GM21381 (cell line): Measurements from ENCODE around the gene TMEM40.
"Not testable (repeated sequence)": the region's sequence is repeated elsewhere in the genome, so short reads cannot be mapped to it uniquely, and the experiment has no call there.

Experiments used
- ATAC-seq: cut with Tn5 transposase; IDR thresholded peaks from one replicate; pipeline ENCODE4 v1.9.1; 2021; ENCODE audit warnings: mild to moderate bottlenecking, moderate library complexity; ENCODE audit not compliant: unreplicated experiment

The TMEM40 gene

DNA sequence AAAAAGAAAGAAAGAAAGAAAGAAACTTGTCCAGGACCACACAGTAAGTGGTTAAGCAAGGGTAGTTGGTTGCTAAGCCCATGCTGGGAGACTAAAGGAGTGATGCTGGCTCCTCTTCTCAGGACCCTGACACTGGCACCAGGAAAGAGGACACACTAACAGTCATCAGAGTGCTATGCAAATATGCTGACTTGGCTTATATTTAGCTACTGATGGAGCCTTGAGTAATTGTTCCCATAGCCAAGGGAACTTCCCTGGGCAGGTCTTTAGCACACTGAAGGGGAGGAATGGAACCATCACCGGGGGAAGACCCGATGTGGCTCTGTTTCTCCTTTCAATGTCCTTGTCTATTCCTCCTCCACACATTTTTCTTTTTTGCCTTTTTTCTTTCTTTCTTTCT is 6.2 kb downstream of the TMEM40 start:
- no peak for ATAC-seq

DNA sequence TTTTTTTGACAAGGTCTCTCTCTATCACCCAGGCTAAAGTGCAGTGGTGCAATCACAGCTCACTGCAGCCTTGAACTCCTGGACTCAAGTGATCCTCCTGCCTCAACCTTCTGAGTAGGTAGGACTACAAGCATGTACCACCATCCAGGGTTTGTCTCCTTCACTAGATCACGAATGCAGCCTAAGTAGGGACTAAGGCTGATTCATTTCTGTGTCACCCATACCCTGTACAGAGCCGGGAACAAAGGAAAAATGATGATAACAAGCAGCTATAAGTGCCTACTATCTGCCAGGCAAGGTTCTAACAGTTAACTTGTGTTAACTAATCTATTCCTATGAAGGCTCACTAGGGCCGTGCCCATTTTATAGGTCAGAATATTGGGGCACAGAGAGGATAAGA is 7.0 kb downstream of the TMEM40 start:
- ATAC-seq: no peak

DNA sequence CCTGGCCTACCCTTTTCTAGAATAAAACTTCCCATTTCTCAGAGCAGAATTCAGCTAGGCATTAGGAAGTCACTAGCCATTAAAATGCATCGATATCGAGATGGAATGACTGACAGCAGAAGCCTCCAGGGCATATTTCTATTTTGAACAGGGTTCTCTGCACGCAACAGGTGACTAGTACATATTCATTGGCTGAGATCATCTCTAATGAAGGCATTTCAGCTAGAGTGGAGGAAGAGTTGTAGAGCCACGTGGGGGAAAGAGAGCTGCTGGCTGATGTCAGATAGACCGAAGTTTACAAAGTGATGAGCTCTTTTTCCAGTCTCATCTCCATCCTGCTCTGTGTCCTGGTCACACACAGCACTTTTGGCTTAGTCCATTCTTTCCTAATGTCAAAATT is 7.5 kb downstream of the TMEM40 start:
- ATAC-seq: no peak

DNA sequence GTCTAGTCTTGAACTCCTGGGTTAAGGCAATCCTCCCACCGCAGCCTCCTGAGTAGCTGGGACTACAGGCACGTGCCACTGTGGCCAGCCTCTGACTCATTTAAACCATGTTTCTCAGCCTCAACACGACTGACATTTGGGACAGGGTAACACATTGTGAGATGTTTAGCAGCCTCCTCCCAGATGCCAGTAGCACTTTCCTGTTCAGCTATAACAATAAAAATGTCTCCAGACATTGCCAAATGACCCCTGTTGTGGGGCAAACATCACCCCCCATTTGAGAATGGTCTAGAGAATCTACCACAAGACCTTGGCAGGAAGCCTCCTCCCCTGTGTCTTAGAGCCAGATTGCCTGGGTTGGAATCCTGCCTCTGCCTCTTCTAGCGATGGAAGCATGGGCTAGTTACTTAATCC is 8.4 kb downstream of the TMEM40 start:
- ATAC-seq: no peak

DNA sequence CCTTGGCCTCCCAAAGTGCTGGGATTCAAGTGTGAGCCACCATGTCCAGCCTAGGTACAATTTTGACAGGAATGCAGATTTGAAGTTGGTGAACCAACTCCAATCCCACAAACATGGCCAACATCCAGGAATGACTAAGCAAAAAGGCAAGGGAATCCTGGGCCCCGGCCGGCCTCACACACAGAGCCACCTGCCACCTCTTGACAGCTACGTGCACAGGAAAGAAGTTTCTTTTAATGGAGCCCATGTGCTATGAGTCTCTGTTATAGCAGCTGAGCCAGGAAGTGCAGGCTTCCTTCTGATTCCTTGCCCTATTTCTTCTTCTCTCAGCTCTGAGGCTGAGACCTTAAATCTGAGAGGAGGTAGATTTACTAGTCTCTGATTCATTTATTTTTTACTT is 8.8 kb downstream of the TMEM40 start:
- ATAC-seq: no peak

DNA sequence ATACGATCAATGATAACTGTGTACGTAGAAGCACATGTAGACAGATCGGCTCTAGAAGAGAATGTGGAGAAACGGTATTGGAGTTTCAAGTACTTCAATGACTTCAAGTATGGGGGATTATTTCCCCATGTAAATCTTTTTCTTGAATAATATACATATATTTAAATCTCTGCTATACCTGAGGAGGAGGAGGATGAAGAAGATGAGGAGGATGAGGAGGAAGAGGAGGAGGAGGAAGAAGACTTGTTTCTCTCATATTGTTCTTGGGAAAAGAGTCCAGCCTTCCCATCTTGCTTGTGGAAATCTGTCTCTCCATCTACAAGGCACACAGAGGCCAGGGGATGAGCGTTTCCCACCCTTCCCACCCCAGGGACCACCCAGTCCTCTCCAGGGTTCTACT is 10.6 kb downstream of the TMEM40 start:
- no peak for ATAC-seq

DNA sequence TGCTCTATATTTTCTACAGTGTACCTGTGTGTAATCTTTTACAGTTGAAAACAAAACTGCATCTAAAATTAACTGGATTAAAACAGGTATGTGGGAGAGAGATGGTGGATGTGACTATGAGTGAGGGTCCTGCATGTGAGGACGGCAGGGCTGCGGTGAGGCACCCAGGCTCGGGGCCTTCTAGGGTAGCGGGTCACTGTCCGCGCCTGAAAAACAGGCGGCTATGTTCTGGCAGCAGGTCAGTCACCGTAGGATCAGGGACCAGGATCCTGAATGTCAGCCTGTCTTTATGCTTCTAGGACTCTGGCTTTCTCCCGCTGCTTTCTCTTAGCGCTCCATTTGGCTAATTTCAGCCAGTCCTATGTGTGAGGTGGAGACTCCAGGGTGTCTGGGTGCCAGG is 12.6 kb downstream of the TMEM40 start:
- no peak for ATAC-seq

DNA sequence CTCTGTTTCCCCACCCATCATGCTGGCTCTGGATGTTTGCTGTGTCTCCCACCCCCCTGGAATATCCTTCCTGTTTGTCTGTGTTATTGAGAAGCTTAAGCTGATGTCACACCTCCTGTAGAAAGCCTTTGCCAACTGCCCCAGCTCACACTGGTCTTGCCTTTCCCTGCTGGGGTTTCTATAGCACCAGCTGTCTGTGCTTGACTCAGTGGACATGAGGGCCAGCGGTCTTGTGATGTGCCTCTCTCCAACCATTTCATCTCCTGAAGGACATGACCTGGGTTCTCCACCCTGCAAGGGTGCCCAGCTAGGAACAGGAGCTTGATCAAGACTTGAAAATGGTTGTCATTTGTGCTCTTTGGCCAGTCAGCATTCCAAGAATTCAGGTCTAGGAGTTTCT is 14.7 kb downstream of the TMEM40 start:
- no peak for ATAC-seq

DNA sequence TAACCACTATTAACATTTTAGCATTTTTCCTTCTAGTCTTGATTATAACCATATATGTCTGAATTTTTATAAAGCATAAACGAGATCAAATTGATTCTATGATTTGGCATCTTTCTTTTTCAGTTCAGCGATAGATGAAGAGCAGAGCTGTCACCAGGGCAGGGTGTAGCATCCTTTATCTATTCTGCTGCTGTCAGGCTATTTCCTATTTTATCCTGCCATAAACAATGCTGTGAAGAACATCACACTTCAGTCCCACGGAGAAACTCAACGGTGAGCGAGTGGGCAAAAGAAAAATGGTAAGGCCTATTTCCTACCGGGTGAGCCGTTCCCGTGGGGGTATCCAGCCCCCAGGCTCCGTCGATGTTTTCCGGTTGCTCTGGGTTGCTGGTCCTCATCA is 15.5 kb downstream of the TMEM40 start:
- no peak for ATAC-seq

DNA sequence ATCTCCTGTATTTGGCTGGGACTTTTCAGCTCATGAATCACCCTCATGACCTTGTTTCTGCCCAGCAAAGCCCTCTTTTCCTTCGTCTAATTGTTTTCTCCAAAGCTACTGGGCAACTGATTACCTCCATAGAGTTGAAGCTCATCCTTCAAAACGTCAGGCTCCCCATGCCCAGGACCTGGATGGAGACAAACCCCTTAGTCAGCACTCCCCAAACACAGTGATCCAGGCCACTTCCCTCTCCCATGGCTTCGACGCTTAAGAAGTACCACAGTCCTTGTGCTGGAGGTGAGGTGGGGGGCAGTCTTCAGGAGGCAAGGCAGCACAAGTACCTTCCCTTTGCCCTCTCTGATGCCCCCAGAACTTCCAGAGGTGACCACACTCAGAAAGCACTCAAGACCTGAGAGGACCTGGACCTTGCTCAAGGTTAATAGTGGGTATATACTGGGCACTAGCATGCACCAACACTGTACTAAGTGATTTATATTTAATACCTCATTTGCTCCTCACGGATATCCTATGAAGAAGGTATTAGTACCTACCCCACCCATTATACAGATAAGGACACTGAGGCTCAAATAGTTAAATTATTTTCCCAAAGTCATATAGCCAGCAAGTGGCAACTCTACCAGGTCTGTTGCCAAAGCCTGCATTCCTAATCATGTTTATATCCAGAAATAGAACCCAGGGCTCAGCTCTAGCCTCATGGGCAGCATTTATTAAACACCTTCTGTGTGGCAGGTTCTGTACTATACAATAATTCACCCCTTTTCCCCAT is 16.5 kb downstream of the TMEM40 start:
- ATAC-seq: no peak

DNA sequence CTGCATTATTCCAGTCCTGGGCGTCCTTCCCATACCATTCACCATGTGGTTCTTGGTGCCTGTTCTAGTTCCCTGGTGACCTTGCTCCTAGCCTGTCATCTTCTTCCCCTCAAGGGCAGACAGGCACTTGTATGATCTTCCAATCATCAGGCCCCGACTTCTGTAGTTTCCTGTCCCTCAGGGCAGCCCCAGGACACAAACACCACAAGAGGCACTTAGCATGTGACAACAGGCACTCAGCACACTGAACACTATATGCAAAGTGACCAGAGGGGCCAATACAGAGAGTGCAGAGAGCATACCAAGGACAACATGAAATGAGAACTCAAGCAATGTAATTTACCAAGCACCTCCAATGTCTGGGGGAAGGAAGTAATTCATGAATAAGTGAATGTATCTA is 17.9 kb downstream of the TMEM40 start:
- ATAC-seq: no peak

DNA sequence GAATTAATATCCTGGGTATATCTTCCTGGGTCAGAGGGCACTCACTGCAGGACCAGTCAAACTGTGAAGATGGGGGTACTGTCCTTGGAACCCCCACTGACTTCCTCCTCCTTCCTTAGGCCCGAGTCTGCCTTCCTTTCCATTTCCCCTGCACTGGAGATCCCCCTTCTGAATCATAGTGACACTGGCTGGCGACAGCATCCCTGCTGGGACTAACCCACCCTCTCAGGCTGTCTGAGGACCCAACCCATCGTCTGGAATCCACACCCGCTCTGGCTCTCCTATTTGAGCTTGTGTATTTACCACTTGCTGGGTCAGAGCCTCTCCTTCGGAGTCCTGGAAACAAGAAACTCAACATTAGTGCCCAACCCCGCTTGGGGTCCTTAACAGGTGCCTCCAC is 21.2 kb downstream of the TMEM40 start:
- ATAC-seq: no peak

DNA sequence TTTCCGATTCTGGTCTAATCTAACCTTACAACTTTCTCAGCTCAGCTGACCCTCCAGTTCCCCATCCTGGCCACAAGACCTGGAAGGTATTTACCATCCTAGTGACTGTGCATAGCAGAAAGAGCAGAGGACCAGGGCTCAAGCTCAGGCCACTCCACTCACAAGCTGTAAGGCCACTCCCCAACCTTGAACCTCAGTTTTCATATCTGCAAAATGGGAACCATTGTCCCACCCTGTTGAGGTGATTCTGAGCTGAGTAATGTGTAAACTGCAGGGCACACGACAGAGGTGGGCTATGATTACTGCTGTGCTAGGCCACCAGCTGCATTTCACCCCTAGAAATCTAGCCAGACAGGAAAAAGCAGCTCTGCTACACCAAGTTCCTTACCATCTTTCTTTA is 21.7 kb downstream of the TMEM40 start:
- ATAC-seq: no peak

DNA sequence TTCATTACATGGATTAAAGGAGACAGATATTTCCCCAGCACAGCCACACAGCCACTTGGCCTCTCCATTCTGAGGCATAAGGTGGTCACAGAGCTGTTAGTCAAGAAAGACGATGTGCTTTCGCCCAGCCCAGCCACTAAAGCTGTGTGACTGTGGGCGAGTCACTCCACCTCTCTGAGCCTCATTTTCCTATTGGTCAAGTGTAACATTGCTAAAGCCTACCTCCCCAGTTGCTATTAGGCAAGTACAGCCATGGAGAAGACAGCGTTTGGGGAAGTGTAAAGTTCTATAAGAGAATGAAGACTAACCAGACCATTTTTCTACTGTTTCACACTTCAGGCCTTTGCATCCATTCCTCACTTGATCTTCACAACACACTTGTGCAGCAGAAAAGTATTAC is 24.1 kb downstream of the TMEM40 start:
- no peak for ATAC-seq

DNA sequence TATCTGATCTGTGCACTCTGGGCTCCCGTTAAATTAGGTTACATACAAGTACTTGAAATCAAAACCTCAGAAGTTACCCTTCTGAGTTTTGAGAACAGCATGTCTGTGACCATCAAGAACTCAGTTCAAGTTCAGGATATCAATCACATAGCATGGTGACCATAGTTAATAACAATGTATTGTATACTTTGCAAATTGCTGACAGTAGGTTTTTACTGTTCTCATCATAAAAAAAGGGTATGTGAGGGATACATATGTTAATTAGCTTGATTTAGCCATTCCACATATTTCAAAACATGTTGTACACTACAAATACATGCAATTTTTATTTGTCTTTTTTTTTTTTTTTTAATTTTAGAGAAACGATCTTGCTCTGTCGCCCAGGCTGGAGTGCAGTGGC is 25.5 kb downstream of the TMEM40 start:
- ATAC-seq: no peak

DNA sequence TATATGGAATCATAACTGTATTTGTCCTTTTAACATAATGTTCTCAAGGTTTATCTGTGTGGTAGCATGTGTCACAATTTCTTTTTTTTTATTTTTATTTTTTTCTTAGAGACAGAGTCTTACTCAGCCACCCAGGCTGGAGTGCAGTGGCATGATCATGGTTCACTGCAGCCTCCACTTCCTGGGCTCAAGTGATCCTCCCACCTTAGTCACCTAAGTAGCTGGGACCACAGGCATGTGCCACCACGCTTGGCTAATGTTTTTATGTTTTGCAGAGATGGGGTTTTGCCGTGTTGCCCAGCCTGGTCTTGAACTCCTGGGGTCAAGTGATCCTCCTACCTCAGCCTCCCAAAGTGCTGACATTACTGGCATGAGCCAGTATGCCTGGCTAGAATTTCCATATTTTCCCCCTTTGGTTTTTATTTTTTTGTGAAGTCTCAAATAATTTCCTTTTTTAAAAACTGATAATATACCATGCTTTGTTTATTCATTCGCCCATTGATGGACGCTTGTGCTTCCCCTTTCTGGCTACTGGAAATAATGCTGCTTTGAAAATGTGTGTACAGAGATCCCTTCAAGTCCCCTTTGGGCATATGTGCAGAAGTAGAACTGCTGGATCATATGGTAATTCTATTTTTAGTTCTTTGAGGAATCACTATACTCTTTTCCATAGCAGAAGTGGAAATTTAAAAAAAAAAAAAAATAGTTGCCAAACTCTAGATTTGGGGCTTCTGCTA is 28.4 kb downstream of the TMEM40 start:
- ATAC-seq: no peak

DNA sequence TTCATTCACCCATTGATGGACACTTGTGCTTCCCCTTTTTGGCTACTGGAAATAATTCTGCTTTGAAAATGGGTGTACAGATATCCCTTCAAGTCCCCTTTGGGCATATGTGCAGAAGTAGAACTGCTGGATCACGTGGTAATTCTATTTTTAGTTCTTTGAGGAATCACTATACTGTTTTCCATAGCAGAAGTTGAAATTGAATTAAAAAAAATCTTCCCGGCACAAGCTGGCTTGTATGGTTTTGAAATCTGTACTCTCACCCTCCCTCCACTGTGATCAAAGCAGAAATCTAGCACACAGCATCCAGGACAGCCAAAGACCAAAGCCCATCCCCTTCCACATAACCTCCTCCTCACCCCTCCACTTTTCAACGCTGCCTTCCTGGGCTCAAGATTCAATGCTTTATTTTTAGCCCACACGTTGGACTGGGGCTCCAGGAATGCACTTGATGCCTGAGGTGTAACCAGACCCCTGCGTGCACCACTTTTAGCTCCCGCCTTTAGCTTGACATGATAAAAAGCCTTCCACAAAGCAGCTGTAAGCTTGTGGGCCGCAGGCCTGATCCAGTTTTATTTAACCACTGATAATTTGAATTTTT is 29.9 kb downstream of the TMEM40 start:
- no peak for ATAC-seq

DNA sequence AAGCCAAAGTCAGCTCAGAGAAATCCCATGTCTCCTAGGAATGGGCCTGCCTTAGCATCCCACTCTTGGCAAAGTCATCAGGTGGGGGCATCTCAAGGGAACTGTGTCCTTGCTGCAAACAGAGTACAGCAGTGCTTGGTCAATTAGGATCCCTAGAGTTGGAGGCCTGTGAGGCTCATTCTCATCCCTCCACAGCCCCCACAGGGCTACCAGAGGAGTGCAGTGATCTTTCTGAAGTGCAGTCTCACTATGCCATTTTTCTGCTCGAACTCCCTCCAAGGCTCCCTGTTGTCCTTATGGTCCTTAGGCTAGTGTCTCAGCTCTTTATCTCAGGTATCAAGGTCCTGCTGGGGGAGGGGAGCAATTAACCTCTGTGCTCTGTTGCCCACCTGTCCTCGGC is 31.1 kb downstream of the TMEM40 start:
- ATAC-seq: no peak

DNA sequence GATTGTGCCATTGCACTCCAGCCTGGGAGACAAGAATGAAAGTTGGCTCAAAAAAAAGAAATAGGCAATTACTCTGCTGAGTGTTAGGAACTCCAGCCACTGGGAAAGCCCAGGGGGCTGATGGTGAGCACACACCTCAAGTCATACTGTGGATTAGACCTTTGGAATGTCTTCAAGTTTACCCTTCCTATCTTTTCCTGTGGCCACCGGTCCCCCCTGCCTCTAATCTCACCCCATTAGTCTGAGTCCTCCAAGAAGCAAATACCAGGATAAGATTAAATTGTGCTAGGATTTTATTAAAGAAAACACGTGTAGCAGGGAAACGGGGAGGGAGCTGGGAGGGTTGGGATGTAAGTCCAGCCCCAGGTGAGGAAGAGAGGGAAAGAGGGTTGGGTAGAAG is 31.6 kb downstream of the TMEM40 start:
- no peak for ATAC-seq

DNA sequence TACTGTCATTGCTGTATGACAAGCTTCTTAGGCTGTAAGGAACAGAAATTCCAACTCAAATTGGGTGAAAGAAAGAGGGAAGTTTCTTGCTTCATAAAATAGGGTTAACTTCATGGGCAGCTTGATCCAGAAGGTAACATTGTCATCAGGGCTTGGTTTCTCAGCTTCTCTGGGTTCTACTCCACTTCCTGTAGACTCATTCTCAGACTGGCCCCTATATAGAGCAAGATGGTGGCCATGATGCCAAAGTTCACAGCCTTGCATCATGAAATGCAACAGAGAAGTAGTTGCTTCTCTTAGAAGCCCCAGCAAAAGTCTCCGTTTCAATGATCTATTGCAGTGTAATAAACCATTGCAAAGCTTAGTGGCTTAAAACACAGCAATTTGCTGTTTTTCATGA is 33.6 kb downstream of the TMEM40 start:
- ATAC-seq: no peak

DNA sequence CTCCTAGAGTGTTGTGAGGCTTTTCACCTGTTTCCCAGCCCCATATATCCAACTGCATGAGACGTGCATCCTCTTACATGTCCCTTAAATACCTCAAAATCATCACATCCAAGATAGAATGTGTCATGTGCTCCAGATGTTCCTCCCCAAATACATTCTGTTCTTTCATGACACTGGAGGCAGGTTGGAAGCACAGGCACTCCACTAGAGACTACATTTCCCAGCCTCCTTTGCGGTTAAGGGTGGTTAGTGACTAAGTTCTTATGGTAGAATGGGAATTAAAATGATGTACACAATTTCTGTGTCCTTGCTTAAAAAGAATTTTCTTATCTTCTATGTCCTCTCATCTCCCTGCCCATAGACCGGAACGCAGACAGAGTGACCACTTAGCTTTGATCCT is 34.3 kb downstream of the TMEM40 start:
- no peak for ATAC-seq

DNA sequence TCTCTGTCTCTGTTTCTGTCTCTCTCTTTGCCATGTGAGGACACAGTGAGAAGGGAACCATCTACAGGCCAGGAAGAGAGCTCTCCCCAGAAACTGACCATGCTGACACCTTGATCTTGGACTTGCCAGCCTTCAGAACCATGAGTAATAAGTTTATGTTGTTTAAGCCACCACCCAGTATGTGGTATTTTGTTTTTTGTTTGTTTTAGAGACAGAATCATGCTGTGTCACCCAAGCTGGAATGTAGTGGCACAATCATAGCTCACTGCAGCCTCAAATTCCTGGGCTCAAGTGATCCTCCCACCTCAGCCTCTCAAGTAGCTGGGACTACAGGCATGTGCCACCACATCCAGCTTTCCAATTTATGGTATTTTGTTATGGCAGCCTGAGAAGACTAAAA is 35.7 kb downstream of the TMEM40 start:
- ATAC-seq: not testable (repeated sequence)
